CD4-positive, alpha-beta memory T cell (primary cell): ENCODE data around the gene TRIM31. TPM values are rescaled to one million over a fixed set of nuclear protein-coding genes. Genes with fewer than 3 reads are reported as not detected.

Source experiments
- CTCF ChIA-PET: fragments of 350-600 bp; sonication (Branson Sonifier 250); formaldehyde crosslinking; loops from one replicate; lab custom pipeline; 2021; ENCODE audit warnings: inconsistent platforms; ENCODE audit not compliant: partially characterized antibody; lab: Charles Lee
- POLR2A ChIA-PET: fragments of 350-600 bp; sonication (Branson Sonifier 250); formaldehyde crosslinking; loops from one replicate; lab custom pipeline; 2021; ENCODE audit not compliant: partially characterized antibody; lab: Charles Lee
- DNase-seq, 5 donors: peaks; one replicate each; pipeline versions ENCODE4 v3.0.0 to v3.0.0-alpha.2; 2020 to 2022; ENCODE audit warnings: mixed read lengths in 1 of 5
- H3K27ac ChIP-seq: one replicate; pipeline ENCODE4 v1.7.0; 2013; ENCODE audit warnings: low read depth, low read length
- H3K27me3 ChIP-seq: 2 replicates; pipeline ENCODE4 v1.7.0; 2013; ENCODE audit warnings: mild to moderate bottlenecking, low read length, moderate library complexity; ENCODE audit not compliant: insufficient read depth
- H3K36me3 ChIP-seq: 2 replicates; pipeline ENCODE4 v1.7.0; 2013; ENCODE audit warnings: mild to moderate bottlenecking, low read length, moderate library complexity; ENCODE audit not compliant: insufficient read depth
- H3K4me1 ChIP-seq: 2 replicates; pipeline ENCODE4 v1.7.0; 2013; ENCODE audit warnings: mild to moderate bottlenecking, low read length, moderate library complexity; ENCODE audit not compliant: insufficient read depth
- H3K4me3 ChIP-seq, 2 donors: one replicate each; pipeline ENCODE4 v1.7.0; 2013; ENCODE audit warnings: low read length in 2 of 2, mild to moderate bottlenecking in 1 of 2
- H3K9me3 ChIP-seq, 2 donors: one replicate each; pipeline ENCODE4 v1.7.0; 2013; ENCODE audit warnings: low read length in 2 of 2, control low read depth in 1 of 2; ENCODE audit not compliant: control insufficient read depth in 1 of 2
- H3K27ac Mint-ChIP-seq, 7 donors: one replicate each; pipeline ENCODE4 v1.8.0; 2020 to 2021; ENCODE audit warnings: mixed read lengths in 7 of 7, mild to moderate bottlenecking in 6 of 7, inconsistent platforms in 3 of 7, moderate library complexity in 3 of 7
- H3K27me3 Mint-ChIP-seq, 2 donors: one replicate each; pipeline ENCODE4 v1.8.0; 2020 to 2021; ENCODE audit warnings: mixed read lengths in 2 of 2
- H3K36me3 Mint-ChIP-seq, 2 donors: one replicate each; pipeline ENCODE4 v1.8.0; 2020 to 2021; ENCODE audit warnings: mixed read lengths in 2 of 2, inconsistent platforms in 1 of 2, mild to moderate bottlenecking in 1 of 2
- H3K4me1 Mint-ChIP-seq, 4 donors: one replicate each; pipeline ENCODE4 v1.8.0; 2020 to 2021; ENCODE audit warnings: mixed read lengths in 4 of 4, mild to moderate bottlenecking in 1 of 4
- H3K4me3 Mint-ChIP-seq, 8 donors: one replicate each; pipeline ENCODE4 v1.8.0; 2020 to 2021; ENCODE audit warnings: mixed read lengths in 8 of 8, mild to moderate bottlenecking in 7 of 8, moderate library complexity in 6 of 8, inconsistent platforms in 3 of 8
- H3K9me3 Mint-ChIP-seq, 8 donors: one replicate each; pipeline ENCODE4 v1.8.0; 2020 to 2021; ENCODE audit warnings: mixed read lengths in 8 of 8, mild to moderate bottlenecking in 5 of 8, inconsistent platforms in 3 of 8, moderate library complexity in 1 of 8
- intact Hi-C: fragments of 100-400 bp; cut with micrococcal nuclease; formaldehyde crosslinking; loops from one replicate; pipeline ENCODE4 v1.15.1; 2023
- polyA plus RNA-seq, 2 donors: library from polyadenylated mRNA; unstranded; fragments of 300-500 nt; fragmentation: Illumina TruSeq; gene quantifications; one replicate each; pipeline ENCODE4 v1.2.3, GENCODE V29; 2021
- total RNA-seq, 2 experiments: library from RNA; stranded (reverse); gene quantifications; one replicate each; pipeline ENCODE4 v1.2.3, GENCODE V29; 2021

Gene TRIM31
- total and polyA plus RNA-seq, 4 experiments from 2014 or later, result 0.11 to 0.21 (median 0.20) TPM; not detected in 1

DNA sequence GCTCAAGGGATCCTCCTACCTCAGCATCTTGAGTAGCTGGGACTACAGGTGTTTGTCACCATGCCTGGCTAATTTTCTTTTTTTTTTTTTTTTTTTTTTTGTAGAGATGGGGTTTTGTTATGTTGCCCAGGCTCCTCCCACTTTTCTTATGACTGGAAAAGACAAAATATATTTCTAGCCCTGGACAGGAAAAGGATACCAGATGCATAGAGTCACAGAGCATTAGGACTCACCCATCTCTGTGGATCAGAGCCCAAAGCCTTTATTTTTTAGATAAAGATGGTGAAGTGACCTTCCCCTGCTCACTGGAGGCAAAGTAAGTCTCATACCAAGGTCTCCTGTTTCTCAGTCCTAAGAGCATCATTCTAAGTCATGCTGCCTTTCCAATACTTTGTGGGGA lies 44.7 kb upstream of the TRIM31 start:
- Histone ChIP-seq H3K4me3 (no peak overlapping the region), H3K27ac (no peak overlapping the region), H3K9me3 (no peaks in the 10 kb centered on the region), H3K36me3 (no peaks in the 10 kb centered on the region), H3K4me1 (no peaks in the 10 kb centered on the region), H3K27me3 (no peaks in the 10 kb centered on the region)
- Mint-ChIP-seq H3K4me3 (no peak overlapping the region), H3K36me3 (no peaks in the 10 kb centered on the region), H3K9me3 (no peaks in the 10 kb centered on the region), H3K27ac (no peak overlapping the region), H3K4me1 (peaks cover 0 to 6% (median 4%) of the 10 kb centered on the region in 4 donors), H3K27me3 (peaks cover 17 to 49% of the 10 kb centered on the region in 2 donors)
- CTCF ChIA-PET, result no interaction called here
- no peak for DNase-seq
- intact Hi-C loops, result no loop called here
- POLR2A ChIA-PET, result no interaction called here

- no peaks in the 10 kb centered on the region for H3K9me3 Mint-ChIP-seq
- Histone ChIP-seq H3K27me3 (no peaks in the 10 kb centered on the region), H3K4me3 (no peak overlapping the region), H3K4me1 (no peaks in the 10 kb centered on the region), H3K27ac (no peak overlapping the region), H3K9me3 (no peaks in the 10 kb centered on the region), H3K36me3 (no peaks in the 10 kb centered on the region)
- no peaks in the 10 kb centered on the region for H3K36me3 Mint-ChIP-seq
- H3K4me1 Mint-ChIP-seq, result peaks cover 0 to 2% (median 0%) of the 10 kb centered on the region in 4 donors
- POLR2A ChIA-PET, result no interaction called here
- DNase-seq, result no peak
- no peak overlapping the region for H3K4me3 Mint-ChIP-seq
- H3K27me3 Mint-ChIP-seq, result peaks cover 17 to 48% of the 10 kb centered on the region in 2 donors
- intact Hi-C loops, result no loop called here
- H3K27ac Mint-ChIP-seq, result no peak overlapping the region
- CTCF ChIA-PET, result no interaction called here
Measured at GRCh38 chr6:30156774-30157173, 43.9 kb upstream of the TRIM31 start.

GRCh38 chr6:30156262-30156599 lies 43.3 kb upstream of the TRIM31 start:
- H3K4me1 Mint-ChIP-seq, result peaks cover 0 to 5% (median 0%) of the 10 kb centered on the region in 4 donors
- no peak overlapping the region for H3K27ac Mint-ChIP-seq

GRCh38 chr6:30155520-30156261 lies 42.8 kb upstream of the TRIM31 start:
- CTCF ChIA-PET, result no interaction called here
- no peaks in the 10 kb centered on the region for H3K9me3 Mint-ChIP-seq
- H3K36me3 Mint-ChIP-seq, result no peaks in the 10 kb centered on the region
- intact Hi-C loops, result no loop called here
- no peaks in the 10 kb centered on the region for H3K9me3 ChIP-seq
- no peak overlapping the region for H3K27ac ChIP-seq
- DNase-seq, result no peak
- no peaks in the 10 kb centered on the region for H3K4me1 ChIP-seq
- H3K27me3 Mint-ChIP-seq, result peaks cover 17 to 54% of the 10 kb centered on the region in 2 donors
- no peaks in the 10 kb centered on the region for H3K27me3 ChIP-seq
- POLR2A ChIA-PET, result no interaction called here
- H3K4me3 ChIP-seq, result no peak overlapping the region
- H3K36me3 ChIP-seq, result no peaks in the 10 kb centered on the region
- H3K27ac Mint-ChIP-seq, result no peak overlapping the region
- H3K4me1 Mint-ChIP-seq, result peaks cover 0 to 5% (median 0%) of the 10 kb centered on the region in 4 donors
- H3K4me3 Mint-ChIP-seq, result no peak overlapping the region

More at GRCh38 chr6:30156262-30156599, 43.3 kb upstream of the TRIM31 start:
- Histone ChIP-seq H3K36me3 (no peaks in the 10 kb centered on the region), H3K27me3 (no peaks in the 10 kb centered on the region), H3K4me3 (no peak overlapping the region), H3K27ac (no peak overlapping the region), H3K4me1 (no peaks in the 10 kb centered on the region), H3K9me3 (no peaks in the 10 kb centered on the region)
- H3K9me3 Mint-ChIP-seq, result no peaks in the 10 kb centered on the region
- no peaks in the 10 kb centered on the region for H3K36me3 Mint-ChIP-seq
- intact Hi-C loops, result no loop called here
- H3K27me3 Mint-ChIP-seq, result peaks cover 17 to 52% of the 10 kb centered on the region in 2 donors
- POLR2A ChIA-PET, result no interaction called here
- CTCF ChIA-PET, result no interaction called here
- DNase-seq, result no peak
- no peak overlapping the region for H3K4me3 Mint-ChIP-seq

DNA sequence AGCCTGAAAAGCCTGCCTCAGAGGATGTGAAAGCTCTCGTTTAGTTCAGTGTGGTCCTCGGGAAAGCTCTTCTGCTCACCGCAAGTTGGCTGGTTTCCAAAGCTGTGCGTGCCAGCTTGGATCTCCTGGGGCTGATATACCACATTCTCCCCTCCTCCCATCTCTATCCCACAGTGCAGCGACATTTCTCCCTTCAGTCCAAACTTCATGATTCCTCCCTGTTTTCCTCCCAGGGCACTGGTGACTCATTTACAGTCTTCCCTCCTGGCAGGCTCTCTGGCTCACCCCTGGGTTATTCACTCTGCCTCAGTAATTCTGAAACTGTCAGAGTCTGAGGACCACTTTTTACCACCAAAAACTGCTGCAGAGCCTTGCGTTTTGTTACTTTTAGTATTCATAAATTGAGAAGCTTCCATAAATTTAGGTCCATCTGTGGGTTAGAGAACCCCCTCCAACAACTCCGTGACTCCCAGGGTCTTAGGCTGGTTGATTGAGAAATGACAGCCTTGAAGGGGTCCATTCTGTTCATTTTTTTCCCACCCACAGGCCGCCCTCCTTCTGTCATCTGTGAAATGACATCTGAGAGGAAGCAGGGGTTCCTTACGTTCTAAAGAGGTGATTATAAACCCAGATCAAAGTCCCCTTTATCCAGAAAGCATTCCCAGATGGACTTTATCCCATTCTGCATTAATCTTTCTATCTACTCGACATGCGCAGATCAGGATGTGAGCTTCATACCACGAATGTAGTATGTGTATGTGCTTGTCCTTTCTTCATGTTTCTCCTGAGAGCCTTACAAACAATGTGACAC lies 42.0 kb upstream of the TRIM31 start:
- intact Hi-C loops, result no loop called here
- CTCF ChIA-PET, result interaction anchor here (1.3 kb wide), 1 partner anchor 16 kb away, joined by 3 read pairs; no protein-coding TSS in a partner anchor
- Mint-ChIP-seq H3K4me1 (peaks cover 0 to 5% (median 0%) of the 10 kb centered on the region in 4 donors), H3K27me3 (peaks cover 23 to 60% of the 10 kb centered on the region in 2 donors), H3K27ac (peak overlapping the region in 1 of 7 donors; percentile 5), H3K4me3 (no peak overlapping the region), H3K9me3 (no peaks in the 10 kb centered on the region), H3K36me3 (no peaks in the 10 kb centered on the region)
- H3K36me3 ChIP-seq, result no peaks in the 10 kb centered on the region
- POLR2A ChIA-PET, result no interaction called here
- H3K9me3 ChIP-seq, result no peaks in the 10 kb centered on the region
- no peak overlapping the region for H3K4me3 ChIP-seq
- no peaks in the 10 kb centered on the region for H3K4me1 ChIP-seq
- no peaks in the 10 kb centered on the region for H3K27me3 ChIP-seq
- no peak overlapping the region for H3K27ac ChIP-seq
- no peak for DNase-seq

DNA sequence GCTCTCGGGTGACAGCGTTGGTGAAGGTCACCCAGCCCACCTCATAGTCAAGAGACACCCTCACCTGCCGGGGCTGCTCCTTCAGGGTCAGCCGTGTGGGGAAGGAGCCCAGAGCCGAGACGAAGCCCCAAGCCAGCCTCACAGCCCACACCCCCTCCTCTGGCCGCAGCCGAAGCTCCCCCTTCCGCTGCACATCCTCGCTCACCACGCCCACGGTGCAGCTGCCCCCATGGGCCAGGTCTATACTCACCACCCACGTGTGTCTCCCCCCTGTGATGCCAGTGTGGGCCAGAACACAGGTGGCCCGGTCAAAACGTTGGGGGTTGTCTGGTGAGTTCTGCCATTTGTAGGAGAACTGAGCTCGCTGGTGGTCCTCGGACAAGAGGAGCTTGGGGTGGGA lies 41.2 kb upstream of the TRIM31 start:
- Histone ChIP-seq H3K27ac (no peak overlapping the region), H3K9me3 (no peaks in the 10 kb centered on the region), H3K36me3 (no peaks in the 10 kb centered on the region), H3K4me1 (no peaks in the 10 kb centered on the region), H3K4me3 (no peak overlapping the region), H3K27me3 (no peaks in the 10 kb centered on the region)
- intact Hi-C loops, result no loop called here
- Mint-ChIP-seq H3K27me3 (peaks cover 23 to 56% of the 10 kb centered on the region in 2 donors), H3K27ac (no peak overlapping the region), H3K4me3 (no peak overlapping the region), H3K9me3 (no peaks in the 10 kb centered on the region), H3K4me1 (peaks cover 0 to 5% (median 0%) of the 10 kb centered on the region in 4 donors), H3K36me3 (no peaks in the 10 kb centered on the region)
- DNase-seq, result no peak
- POLR2A ChIA-PET, result no interaction called here
- CTCF ChIA-PET, result interaction anchor here (1.3 kb wide), 1 partner anchor 17 kb away, joined by 3 read pairs; no protein-coding TSS in a partner anchor

DNA sequence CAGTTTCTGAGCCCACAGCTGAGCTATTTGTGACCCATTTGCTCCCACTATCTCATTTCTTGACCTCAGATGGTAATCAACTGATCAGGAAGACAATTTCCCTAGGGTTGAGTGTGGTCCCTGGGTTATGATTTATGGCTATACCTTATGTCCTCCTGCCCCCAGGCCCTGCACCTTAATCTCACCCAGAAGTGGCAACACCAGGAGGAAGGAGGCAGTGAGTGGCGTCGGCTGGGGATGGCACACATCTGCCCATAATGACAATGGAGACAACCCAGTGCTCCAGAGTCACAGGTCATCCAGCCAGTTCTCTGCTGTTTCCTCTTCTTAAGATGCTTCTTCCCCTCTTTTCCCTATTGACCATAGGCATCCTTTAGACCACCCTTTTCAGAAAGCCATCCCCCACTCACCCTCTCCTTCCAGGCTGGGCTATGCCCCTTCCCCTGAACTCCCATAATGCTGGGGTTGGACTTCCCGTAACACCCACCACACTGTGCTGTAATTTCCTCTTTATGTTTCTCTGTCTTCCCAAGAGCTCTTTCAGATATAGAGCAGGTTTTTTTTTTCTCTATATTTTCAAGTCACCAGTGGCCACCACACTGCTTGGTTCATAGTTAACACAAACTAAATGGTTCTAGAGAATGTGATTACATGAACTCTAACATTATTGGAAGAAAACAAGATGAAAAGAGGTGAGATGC lies 40.2 kb upstream of the TRIM31 start:
- H3K4me3 ChIP-seq, result no peak overlapping the region
- ChIA-PET POLR2A (no interaction called here), CTCF (no interaction called here)
- Mint-ChIP-seq H3K9me3 (no peaks in the 10 kb centered on the region), H3K4me3 (no peak overlapping the region), H3K4me1 (peaks cover 0 to 5% (median 0%) of the 10 kb centered on the region in 4 donors), H3K27ac (no peak overlapping the region), H3K36me3 (no peaks in the 10 kb centered on the region), H3K27me3 (peaks cover 23 to 54% of the 10 kb centered on the region in 2 donors)
- intact Hi-C loops, result no loop called here
- no peaks in the 10 kb centered on the region for H3K36me3 ChIP-seq
- DNase-seq, result no peak
- no peak overlapping the region for H3K27ac ChIP-seq
- no peaks in the 10 kb centered on the region for H3K4me1 ChIP-seq
- no peaks in the 10 kb centered on the region for H3K9me3 ChIP-seq
- H3K27me3 ChIP-seq, result no peaks in the 10 kb centered on the region
